Adrenal gland (tissue), 12 donors: ENCODE data around the gene SPTBN4. TPM values are rescaled to one million over a fixed set of nuclear protein-coding genes. Genes with fewer than 3 reads are reported as not detected.

ENCODE experiments used
- DNase-seq, 7 donors: peaks; one replicate each; pipeline ENCODE4 v3.0.0-alpha.2; 2019 to 2020
- H3K27ac ChIP-seq, 5 donors: fragments of 200-600 bp; sonication (generic) in 4 of 5; 1 replicate in 3 of 5; 2 replicates in 2 of 5; pipeline versions ENCODE4 v1.5.1 to v1.8.0; 2016 to 2020; ENCODE audit warnings: mild to moderate bottlenecking in 1 of 5
- H3K27me3 ChIP-seq: fragments of 200-600 bp; 2 replicates; pipeline ENCODE4 v1.8.0; 2021
- H3K36me3 ChIP-seq, 2 donors: fragments of 200-600 bp; replicated peaks in 1 of 2; 1 replicate in 1 of 2; 2 replicates in 1 of 2; pipeline versions ENCODE4 v1.5.1 to v1.8.0; 2018 to 2022
- H3K4me1 ChIP-seq, 2 donors: fragments of 200-600 bp; replicated peaks in 1 of 2; 1 replicate in 1 of 2; 2 replicates in 1 of 2; pipeline versions ENCODE4 v1.5.1 to v1.8.0; 2018 to 2021
- H3K4me3 ChIP-seq, 4 donors: fragments of 200-600 bp; sonication (generic) in 3 of 4; one replicate each; pipeline ENCODE4 v1.5.1; 2016 to 2018
- H3K9me3 ChIP-seq, 3 donors: fragments of 200-600 bp; sonication (generic) in 1 of 3; replicated peaks in 1 of 3; 1 replicate in 2 of 3; 2 replicates in 1 of 3; pipeline versions ENCODE4 v1.5.1 to v1.8.0; 2016 to 2021
- CTCF ChIP-seq, 6 experiments: fragments of 450-650 bp in 4 of 6; fragments of 200-600 bp in 2 of 6; sonication (generic) in 1 of 6; IDR thresholded peaks; 1 replicate in 5 of 6; 2 replicates in 1 of 6; pipeline versions ENCODE4 v1.5.1 to v1.8.0; 2016 to 2021; ENCODE audit warnings: antibody characterized with exemption in 6 of 6, mild to moderate bottlenecking in 2 of 6, moderate library complexity in 1 of 6
- POLR2A ChIP-seq, 2 donors: fragments of 450-650 bp; IDR thresholded peaks; one replicate each; pipeline ENCODE4 v1.6.1; 2017; ENCODE audit warnings: antibody characterized with exemption in 2 of 2, mild to moderate bottlenecking in 2 of 2, moderate library complexity in 1 of 2
- WGBS, 4 donors: extraction: QIAGEN DNeasy Blood & Tissue Kit in 2 of 4; methylation state at CpG; one replicate each; pipeline versions ENCODE4 v1.1.5 to v1.1.7; 2013 to 2017; 5-methylcytosine and 5-hydroxymethylcytosine counted together
- intact Hi-C, 2 donors: fragments of 100-400 bp; cut with DNase I; formaldehyde crosslinking; loops; one replicate each; pipeline versions ENCODE4 v1.14.1 to v1.15.0; 2022 to 2023
- polyA plus RNA-seq, 3 donors: library from polyadenylated mRNA; stranded (reverse); fragments of 200-250 nt in 2 of 3; fragments of 350-450 nt in 1 of 3; fragmentation: Illumina TruSeq in 1 of 3; extraction: RNeasy Lipid Tissue Mini Kit (QIAGEN cat#74804) in 1 of 3; gene quantifications; one replicate each; pipeline ENCODE4 v1.2.3, GENCODE V29; 2013 to 2014
- total RNA-seq, 9 donors: library from RNA; depleted of rRNA in 4 of 9; stranded (reverse); fragments of >200 nt in 4 of 9; fragments of 120-200 nt in 1 of 9; fragmentation: NEBNext Ultra II Directional in 1 of 9; extraction: Animal tissue kit (Norgen Biotek cat#: 25700) in 1 of 9; gene quantifications; one replicate each; pipeline versions ENCODE4 v1.1.0 to v1.2.4, GENCODE V29; 2013 to 2023
- donor health status: healthy with polysubstance abuse.
- donor health status: Bipolar disorder and iron deficiency.
- donor health status: DM: yes; HTN: yes; CAD: no.
- donor health status: DM: no; HTN: no; CAD: no.
- donor health status: DM: no; HTN: no; CAD: no.
- donor health status: DM: yes; HTN: yes; CAD: no.

The SPTBN4 gene
- total and polyA plus RNA-seq, 12 donors, result 0.91 to 46.7 (median 3.3) TPM

GRCh38 chr19:40419780-40420179, 47.0 kb upstream of the SPTBN4 start:
- Histone ChIP-seq H3K36me3 (peaks cover 0 to 12% of the 10 kb centered on the region in 2 donors), H3K9me3 (no peaks in the 10 kb centered on the region), H3K4me3 (no peak overlapping the region), H3K4me1 (peaks cover 6 to 47% of the 10 kb centered on the region in 2 donors), H3K27ac (peak overlapping the region in 1 of 5 donors; percentile 97), H3K27me3 (no peaks in the 10 kb centered on the region)
- WGBS, 4 donors, result 87 to 97% (median 93%) methylated on average over 5 of the region's 5 CpGs
- intact Hi-C loops, result no loop called here
- DNase-seq, result peak in 1 of 7 donors; percentile 24
- no peak for TF ChIP-seq CTCF (IDR thresholded peaks at IDR 0.05)
- no peak for TF ChIP-seq POLR2A (IDR thresholded peaks at IDR 0.05)

GRCh38 chr19:40420451-40420765, 46.4 kb upstream of the SPTBN4 start:
- peaks cover 0 to 12% of the 10 kb centered on the region in 2 donors for H3K36me3 ChIP-seq
- H3K4me3 ChIP-seq, result peak overlapping the region in 1 of 4 donors; percentile 63
- peak overlapping the region; percentile 94 to 99 (median 98) for H3K27ac ChIP-seq
- peaks cover 6 to 47% of the 10 kb centered on the region in 2 donors for H3K4me1 ChIP-seq
- DNase-seq, result no peak
- TF ChIP-seq CTCF (IDR thresholded peaks at IDR 0.05) (no peak), POLR2A (IDR thresholded peaks at IDR 0.05) (no peak)
- no peaks in the 10 kb centered on the region for H3K9me3 ChIP-seq
- intact Hi-C loops, result no loop called here
- no peaks in the 10 kb centered on the region for H3K27me3 ChIP-seq
- WGBS, 4 donors, result 51 to 57% (median 55%) methylated on average over 14 of the region's 14 CpGs

GRCh38 chr19:40420766-40421765, 45.7 kb upstream of the SPTBN4 start:
- no peaks in the 10 kb centered on the region for H3K9me3 ChIP-seq
- no peaks in the 10 kb centered on the region for H3K27me3 ChIP-seq
- 2 to 5% (median 3%) methylated on average over 24 to 56 of the region's 56 CpGs for WGBS, 4 donors
- peak; percentile 72 to 96 for TF ChIP-seq POLR2A (IDR thresholded peaks at IDR 0.05)
- TF ChIP-seq CTCF (IDR thresholded peaks at IDR 0.05), result peak; percentile 85 to 95 (median 94)
- DNase-seq, result peak; percentile 95 to 97 (median 96)
- H3K36me3 ChIP-seq, result peaks cover 0 to 12% of the 10 kb centered on the region in 2 donors
- peak overlapping the region; percentile 6 to 63 (median 36) for H3K4me3 ChIP-seq
- peaks cover 6 to 47% of the 10 kb centered on the region in 2 donors for H3K4me1 ChIP-seq
- intact Hi-C loops, result no loop called here
- H3K27ac ChIP-seq, result peak overlapping the region; percentile 94 to 99 (median 98)

- intact Hi-C loops, result no loop called here
- DNase-seq, result no peak
- TF ChIP-seq CTCF (IDR thresholded peaks at IDR 0.05) (no peak), POLR2A (IDR thresholded peaks at IDR 0.05) (no peak)
- Histone ChIP-seq H3K27ac (peak overlapping the region; percentile 94 to 99 (median 98)), H3K9me3 (no peaks in the 10 kb centered on the region), H3K4me3 (no peak overlapping the region), H3K27me3 (no peaks in the 10 kb centered on the region), H3K4me1 (peaks cover 6 to 43% of the 10 kb centered on the region in 2 donors), H3K36me3 (peaks cover 0 to 12% of the 10 kb centered on the region in 2 donors)
- WGBS, 4 donors, result 71 to 82% (median 78%) methylated on average over 16 of the region's 16 CpGs
Observed at GRCh38 chr19:40421993-40422747, 44.6 kb upstream of the SPTBN4 start.
